Activated T-helper 2 cell treated with anti-CD3 and anti-CD28 coated beads, Interferon-gamma antibody, Interleukin-2, Interleukin-4, amounts not matched to agents 10 μg/mL and 5 μg/mL and 100 μg/mL, durations not matched to agents 14 hours and 24 hours and 36 hours (primary cell): ENCODE data around the gene LRBA. TPM values are rescaled to one million over a fixed set of nuclear protein-coding genes. Genes with fewer than 3 reads are reported as not detected.
"Not testable (repeated sequence)": the region's sequence is repeated elsewhere in the genome, so short reads cannot be mapped to it uniquely, and the experiment has no call there.

Source experiments
- DNase-seq: peaks from one replicate; pipeline ENCODE4 v3.0.0; 2021; ENCODE audit warnings: low spot score
- H3K27ac Mint-ChIP-seq: one replicate; pipeline ENCODE4 v1.8.0; 2021; ENCODE audit warnings: mixed read lengths
- H3K27me3 Mint-ChIP-seq: one replicate; pipeline ENCODE4 v1.8.0; 2021; ENCODE audit warnings: low read depth, mixed read lengths
- H3K36me3 Mint-ChIP-seq: one replicate; pipeline ENCODE4 v1.8.0; 2021; ENCODE audit warnings: low read depth, mixed read lengths
- H3K4me1 Mint-ChIP-seq: one replicate; pipeline ENCODE4 v1.8.0; 2021; ENCODE audit warnings: low read depth, mixed read lengths
- H3K4me3 Mint-ChIP-seq: one replicate; pipeline ENCODE4 v1.8.0; 2021; ENCODE audit warnings: low read depth, mild to moderate bottlenecking, moderate library complexity, mixed read lengths
- H3K9me3 Mint-ChIP-seq: one replicate; pipeline ENCODE4 v1.8.0; 2021; ENCODE audit warnings: mixed read lengths
- intact Hi-C: fragments of 100-400 bp; cut with micrococcal nuclease; formaldehyde crosslinking; loops from one replicate; pipeline ENCODE4 v1.15.1; 2023
- total RNA-seq: library from RNA; stranded (reverse); gene quantifications from 2 replicates; pipeline ENCODE4 v1.2.3, GENCODE V29; 2022

Gene LRBA
- total RNA-seq, 1 donor from 2014 or later: 46.4 TPM

- intact Hi-C loops: no loop called here
- H3K4me3 Mint-ChIP-seq: no peak overlapping the region
- no peak for DNase-seq
- no peaks in the 10 kb centered on the region for H3K4me1 Mint-ChIP-seq
- peaks cover 4% of the 10 kb centered on the region for H3K36me3 Mint-ChIP-seq
- no peak overlapping the region for H3K27ac Mint-ChIP-seq
- H3K27me3 Mint-ChIP-seq: no peaks in the 10 kb centered on the region
- H3K9me3 Mint-ChIP-seq: no peaks in the 10 kb centered on the region
Observed at GRCh38 chr4:150668824-150669223, 346.3 kb downstream of the LRBA start.

GRCh38 chr4:150664935-150665334 is 350.1 kb downstream of the LRBA start:
- Mint-ChIP-seq H3K27me3 (no peaks in the 10 kb centered on the region), H3K4me3 (no peak overlapping the region), H3K4me1 (no peaks in the 10 kb centered on the region), H3K36me3 (peaks cover 4% of the 10 kb centered on the region), H3K9me3 (no peaks in the 10 kb centered on the region), H3K27ac (no peak overlapping the region)
- no peak for DNase-seq
- intact Hi-C loops: no loop called here

GRCh38 chr4:150662686-150663085 is 352.4 kb downstream of the LRBA start:
- Mint-ChIP-seq H3K9me3 (no peaks in the 10 kb centered on the region), H3K27me3 (no peaks in the 10 kb centered on the region), H3K4me1 (no peaks in the 10 kb centered on the region), H3K27ac (no peak overlapping the region), H3K36me3 (no peaks in the 10 kb centered on the region), H3K4me3 (no peak overlapping the region)
- intact Hi-C loops: no loop called here
- no peak for DNase-seq

- H3K27ac Mint-ChIP-seq, H3K4me3 Mint-ChIP-seq, H3K9me3 Mint-ChIP-seq, H3K27me3 Mint-ChIP-seq, intact Hi-C loops, H3K4me1 Mint-ChIP-seq, DNase-seq, H3K36me3 Mint-ChIP-seq: not testable (repeated sequence)
Observed at GRCh38 chr4:150661551-150661950, 353.5 kb downstream of the LRBA start.

GRCh38 chr4:150658258-150658657 is 356.8 kb downstream of the LRBA start:
- H3K36me3 Mint-ChIP-seq, intact Hi-C loops, DNase-seq, H3K4me3 Mint-ChIP-seq, H3K4me1 Mint-ChIP-seq, H3K9me3 Mint-ChIP-seq, H3K27ac Mint-ChIP-seq, H3K27me3 Mint-ChIP-seq: not testable (repeated sequence)

- intact Hi-C loops: no loop called here
Observed at GRCh38 chr4:150656891-150657290, 358.2 kb downstream of the LRBA start.

GRCh38 chr4:150650751-150651150 is 364.3 kb downstream of the LRBA start:
- H3K9me3 Mint-ChIP-seq: no peaks in the 10 kb centered on the region
- H3K27ac Mint-ChIP-seq: no peak overlapping the region
- no peaks in the 10 kb centered on the region for H3K4me1 Mint-ChIP-seq
- no peak overlapping the region for H3K4me3 Mint-ChIP-seq
- no peak for DNase-seq
- no peaks in the 10 kb centered on the region for H3K27me3 Mint-ChIP-seq
- no peaks in the 10 kb centered on the region for H3K36me3 Mint-ChIP-seq
- intact Hi-C loops: no loop called here

More at GRCh38 chr4:150656891-150657290, 358.2 kb downstream of the LRBA start:
- Mint-ChIP-seq H3K27ac (no peak overlapping the region), H3K4me1 (no peaks in the 10 kb centered on the region), H3K9me3 (no peaks in the 10 kb centered on the region), H3K36me3 (no peaks in the 10 kb centered on the region), H3K27me3 (no peaks in the 10 kb centered on the region), H3K4me3 (no peak overlapping the region)
- no peak for DNase-seq

- Mint-ChIP-seq H3K9me3 (no peaks in the 10 kb centered on the region), H3K36me3 (no peaks in the 10 kb centered on the region), H3K4me1 (no peaks in the 10 kb centered on the region), H3K27ac (no peak overlapping the region), H3K4me3 (no peak overlapping the region), H3K27me3 (no peaks in the 10 kb centered on the region)
- intact Hi-C loops: no loop called here
- DNase-seq: no peak
Observed at GRCh38 chr4:150648123-150648522, 367.0 kb downstream of the LRBA start.

- no peaks in the 10 kb centered on the region for H3K36me3 Mint-ChIP-seq
- H3K27ac Mint-ChIP-seq: no peak overlapping the region
- no peak overlapping the region for H3K4me3 Mint-ChIP-seq
- no peaks in the 10 kb centered on the region for H3K27me3 Mint-ChIP-seq
- no peak for DNase-seq
- H3K4me1 Mint-ChIP-seq: peaks cover under 1% of the 10 kb centered on the region
- intact Hi-C loops: no loop called here
- no peaks in the 10 kb centered on the region for H3K9me3 Mint-ChIP-seq
Observed at GRCh38 chr4:150647008-150647407, 368.1 kb downstream of the LRBA start.

- Mint-ChIP-seq H3K27me3 (no peaks in the 10 kb centered on the region), H3K4me1 (peaks cover 7% of the 10 kb centered on the region), H3K27ac (no peak overlapping the region), H3K36me3 (no peaks in the 10 kb centered on the region), H3K9me3 (no peaks in the 10 kb centered on the region), H3K4me3 (no peak overlapping the region)
- intact Hi-C loops: no loop called here
- DNase-seq: no peak
Observed at GRCh38 chr4:150641612-150642011, 373.5 kb downstream of the LRBA start.

- no peak overlapping the region for H3K27ac Mint-ChIP-seq
- peaks cover 21% of the 10 kb centered on the region for H3K9me3 Mint-ChIP-seq
- intact Hi-C loops: no loop called here
- no peak for DNase-seq
- no peaks in the 10 kb centered on the region for H3K27me3 Mint-ChIP-seq
- H3K36me3 Mint-ChIP-seq: no peaks in the 10 kb centered on the region
- H3K4me1 Mint-ChIP-seq: no peaks in the 10 kb centered on the region
- H3K4me3 Mint-ChIP-seq: no peak overlapping the region
Observed at GRCh38 chr4:150632639-150633038, 382.4 kb downstream of the LRBA start.

- intact Hi-C loops: no loop called here
- Mint-ChIP-seq H3K36me3 (no peaks in the 10 kb centered on the region), H3K27ac (no peak overlapping the region), H3K27me3 (no peaks in the 10 kb centered on the region), H3K4me1 (no peaks in the 10 kb centered on the region), H3K4me3 (no peak overlapping the region), H3K9me3 (peaks cover 10% of the 10 kb centered on the region)
- DNase-seq: no peak
Observed at GRCh38 chr4:150628073-150628472, 387.0 kb downstream of the LRBA start.

GRCh38 chr4:150625033-150625432 is 390.1 kb downstream of the LRBA start:
- no peak for DNase-seq
- Mint-ChIP-seq H3K4me3 (no peak overlapping the region), H3K4me1 (no peaks in the 10 kb centered on the region), H3K27ac (no peak overlapping the region), H3K27me3 (no peaks in the 10 kb centered on the region), H3K36me3 (no peaks in the 10 kb centered on the region), H3K9me3 (no peaks in the 10 kb centered on the region)
- intact Hi-C loops: no loop called here

GRCh38 chr4:150624055-150624454 is 391.0 kb downstream of the LRBA start:
- intact Hi-C loops: no loop called here
- no peaks in the 10 kb centered on the region for H3K27me3 Mint-ChIP-seq
- no peaks in the 10 kb centered on the region for H3K4me1 Mint-ChIP-seq
- no peak overlapping the region for H3K27ac Mint-ChIP-seq
- no peak overlapping the region for H3K4me3 Mint-ChIP-seq
- H3K9me3 Mint-ChIP-seq: no peaks in the 10 kb centered on the region
- DNase-seq: no peak
- H3K36me3 Mint-ChIP-seq: no peaks in the 10 kb centered on the region
